T-helper 1 cell treated with Interleukin-12 subunit alpha and Interleukin-12 subunit beta and Interleukin-4 antibody, amounts not matched to agents 30 μg/mL and 1 μg/mL, for 36 hours (primary cell): ENCODE results near the gene PCSK2.

Source experiments
- H3K27ac Mint-ChIP-seq: one replicate; pipeline ENCODE4 v1.8.0; 2021; ENCODE audit warnings: mild to moderate bottlenecking, mixed read lengths
- H3K27me3 Mint-ChIP-seq: one replicate; pipeline ENCODE4 v1.8.0; 2021; ENCODE audit warnings: low read depth, mixed read lengths
- H3K36me3 Mint-ChIP-seq: one replicate; pipeline ENCODE4 v1.8.0; 2021; ENCODE audit warnings: low read depth, mixed read lengths
- H3K4me1 Mint-ChIP-seq: one replicate; pipeline ENCODE4 v1.8.0; 2021; ENCODE audit warnings: low read depth, mixed read lengths
- H3K4me3 Mint-ChIP-seq: one replicate; pipeline ENCODE4 v1.8.0; 2021; ENCODE audit warnings: mild to moderate bottlenecking, moderate library complexity, mixed read lengths
- H3K9me3 Mint-ChIP-seq: one replicate; pipeline ENCODE4 v1.8.0; 2021; ENCODE audit warnings: mixed read lengths

Gene PCSK2

GRCh38 chr20:17421493-17421892, 194.7 kb downstream of the PCSK2 start:
- Mint-ChIP-seq H3K9me3 (no peaks in the 10 kb centered on the region), H3K27ac (no peak overlapping the region), H3K36me3 (no peaks in the 10 kb centered on the region), H3K4me1 (no peaks in the 10 kb centered on the region), H3K27me3 (peaks cover 19% of the 10 kb centered on the region), H3K4me3 (no peak overlapping the region)

GRCh38 chr20:17423782-17424181, 196.9 kb downstream of the PCSK2 start:
- no peaks in the 10 kb centered on the region for H3K36me3 Mint-ChIP-seq
- H3K27me3 Mint-ChIP-seq: peaks cover 19% of the 10 kb centered on the region
- H3K4me3 Mint-ChIP-seq: no peak overlapping the region

GRCh38 chr20:17427638-17428037, 200.8 kb downstream of the PCSK2 start:
- Mint-ChIP-seq H3K27ac (no peak overlapping the region), H3K4me1 (no peaks in the 10 kb centered on the region), H3K27me3 (peaks cover 22% of the 10 kb centered on the region)

More at GRCh38 chr20:17423782-17424181, 196.9 kb downstream of the PCSK2 start:
- Mint-ChIP-seq H3K4me1 (no peaks in the 10 kb centered on the region), H3K9me3 (no peaks in the 10 kb centered on the region), H3K27ac (no peak overlapping the region)

GRCh38 chr20:17430125-17430950, 203.5 kb downstream of the PCSK2 start:
- Mint-ChIP-seq H3K9me3 (no peaks in the 10 kb centered on the region), H3K27me3 (peaks cover 24% of the 10 kb centered on the region), H3K4me3 (no peak overlapping the region), H3K27ac (no peak overlapping the region), H3K36me3 (no peaks in the 10 kb centered on the region), H3K4me1 (peaks cover 1% of the 10 kb centered on the region)

More at GRCh38 chr20:17427638-17428037, 200.8 kb downstream of the PCSK2 start:
- Mint-ChIP-seq H3K4me3 (no peak overlapping the region), H3K36me3 (no peaks in the 10 kb centered on the region), H3K9me3 (no peaks in the 10 kb centered on the region)

- Mint-ChIP-seq H3K9me3 (no peaks in the 10 kb centered on the region), H3K4me1 (peaks cover 1% of the 10 kb centered on the region), H3K27ac (no peak overlapping the region), H3K36me3 (no peaks in the 10 kb centered on the region), H3K4me3 (no peak overlapping the region), H3K27me3 (peaks cover 24% of the 10 kb centered on the region)
These were observed 205.0 kb downstream of the PCSK2 start for GRCh38 chr20:17431621-17432364.

- H3K27ac Mint-ChIP-seq: no peak overlapping the region
- H3K27me3 Mint-ChIP-seq: peaks cover 18% of the 10 kb centered on the region
- H3K36me3 Mint-ChIP-seq: no peaks in the 10 kb centered on the region
- H3K4me1 Mint-ChIP-seq: peaks cover 1% of the 10 kb centered on the region
- H3K4me3 Mint-ChIP-seq: no peak overlapping the region
- no peaks in the 10 kb centered on the region for H3K9me3 Mint-ChIP-seq
These were observed 209.8 kb downstream of the PCSK2 start for GRCh38 chr20:17436664-17437063.

- H3K27me3 Mint-ChIP-seq: peaks cover 18% of the 10 kb centered on the region
- H3K4me3 Mint-ChIP-seq: no peak overlapping the region
These were observed 210.4 kb downstream of the PCSK2 start for GRCh38 chr20:17437251-17437650.

GRCh38 chr20:17438436-17439039, 211.7 kb downstream of the PCSK2 start:
- no peaks in the 10 kb centered on the region for H3K9me3 Mint-ChIP-seq
- peaks cover 2% of the 10 kb centered on the region for H3K4me1 Mint-ChIP-seq
- no peak overlapping the region for H3K27ac Mint-ChIP-seq
- peaks cover 23% of the 10 kb centered on the region for H3K27me3 Mint-ChIP-seq
- no peak overlapping the region for H3K4me3 Mint-ChIP-seq
- H3K36me3 Mint-ChIP-seq: no peaks in the 10 kb centered on the region

More at GRCh38 chr20:17437251-17437650, 210.4 kb downstream of the PCSK2 start:
- Mint-ChIP-seq H3K4me1 (peaks cover 1% of the 10 kb centered on the region), H3K36me3 (no peaks in the 10 kb centered on the region), H3K27ac (no peak overlapping the region), H3K9me3 (no peaks in the 10 kb centered on the region)

GRCh38 chr20:17439616-17440296, 212.9 kb downstream of the PCSK2 start:
- H3K27me3 Mint-ChIP-seq: peaks cover 26% of the 10 kb centered on the region
- H3K36me3 Mint-ChIP-seq: no peaks in the 10 kb centered on the region
- H3K4me1 Mint-ChIP-seq: peaks cover 2% of the 10 kb centered on the region
- no peaks in the 10 kb centered on the region for H3K9me3 Mint-ChIP-seq
- H3K4me3 Mint-ChIP-seq: no peak overlapping the region
- H3K27ac Mint-ChIP-seq: no peak overlapping the region

GRCh38 chr20:17441745-17442144, 214.9 kb downstream of the PCSK2 start:
- Mint-ChIP-seq H3K4me3 (no peak overlapping the region), H3K27me3 (peaks cover 26% of the 10 kb centered on the region), H3K27ac (no peak overlapping the region), H3K4me1 (peaks cover 5% of the 10 kb centered on the region), H3K9me3 (no peaks in the 10 kb centered on the region), H3K36me3 (no peaks in the 10 kb centered on the region)

GRCh38 chr20:17442588-17442987, 215.7 kb downstream of the PCSK2 start:
- no peaks in the 10 kb centered on the region for H3K9me3 Mint-ChIP-seq
- H3K36me3 Mint-ChIP-seq: no peaks in the 10 kb centered on the region
- no peak overlapping the region for H3K27ac Mint-ChIP-seq
- H3K4me3 Mint-ChIP-seq: no peak overlapping the region
- peaks cover 5% of the 10 kb centered on the region for H3K4me1 Mint-ChIP-seq
- H3K27me3 Mint-ChIP-seq: peaks cover 26% of the 10 kb centered on the region

GRCh38 chr20:17443131-17443858, 216.5 kb downstream of the PCSK2 start:
- no peaks in the 10 kb centered on the region for H3K9me3 Mint-ChIP-seq
- no peak overlapping the region for H3K27ac Mint-ChIP-seq
- H3K27me3 Mint-ChIP-seq: peaks cover 26% of the 10 kb centered on the region
- no peak overlapping the region for H3K4me3 Mint-ChIP-seq
- no peaks in the 10 kb centered on the region for H3K36me3 Mint-ChIP-seq
- H3K4me1 Mint-ChIP-seq: peaks cover 5% of the 10 kb centered on the region

GRCh38 chr20:17444091-17444490, 217.3 kb downstream of the PCSK2 start:
- Mint-ChIP-seq H3K9me3 (no peaks in the 10 kb centered on the region), H3K4me3 (no peak overlapping the region), H3K36me3 (no peaks in the 10 kb centered on the region), H3K27me3 (peaks cover 26% of the 10 kb centered on the region), H3K27ac (no peak overlapping the region), H3K4me1 (peaks cover 5% of the 10 kb centered on the region)

- Mint-ChIP-seq H3K27ac (no peak overlapping the region), H3K27me3 (peaks cover 26% of the 10 kb centered on the region), H3K4me1 (peaks cover 5% of the 10 kb centered on the region), H3K9me3 (no peaks in the 10 kb centered on the region), H3K4me3 (no peak overlapping the region), H3K36me3 (no peaks in the 10 kb centered on the region)
These were observed 218.7 kb downstream of the PCSK2 start for GRCh38 chr20:17445543-17445942.
